Left colon (tissue), 2 donors: ENCODE data around the gene POMP. TPM values are rescaled to one million over a fixed set of nuclear protein-coding genes. Genes with fewer than 3 reads are reported as not detected.

Experiments used
- ATAC-seq: fragments of 200-7000 bp; cut with Tn5 transposase; one replicate; pipeline ENCODE4 v1.9.1; 2020; ENCODE audit warnings: mild to moderate bottlenecking, moderate library complexity
- DNase-seq, 2 donors: peaks; one replicate each; pipeline ENCODE4 v3.0.0-alpha.2; 2020
- intact Hi-C, 2 donors: fragments of 100-400 bp; cut with DNase I in 1 of 2; cut with micrococcal nuclease in 1 of 2; formaldehyde crosslinking; loops; one replicate each; pipeline versions ENCODE4 v1.11.2 to v1.14.0; 2022; cut with DNase I, micrococcal nuclease
- total RNA-seq, 2 donors: library from RNA; stranded (reverse); fragmentation: NEBNext Ultra II Directional; extraction: Animal tissue kit (Norgen Biotek cat#: 25700); gene quantifications; one replicate each; pipeline ENCODE4 v1.2.1, GENCODE V29; 2021
- donor health status: DM: no; HTN: no; CAD: no.
- donor health status: DM: yes; HTN: yes; CAD: no.

The POMP gene
- total RNA-seq, 2 donors from 2014 or later: 62.5 to 70.8 TPM

- intact Hi-C loops: no loop called here
These were observed 60.5 kb downstream of the POMP start for GRCh38 chr13:28719227-28720055.

GRCh38 chr13:28723806-28724205 is 64.9 kb downstream of the POMP start:
- ATAC-seq: no peak
- no peak for DNase-seq
- intact Hi-C loops: no loop called here

More at GRCh38 chr13:28719227-28720055, 60.5 kb downstream of the POMP start:
- ATAC-seq (no peak), DNase-seq (no peak)

GRCh38 chr13:28725046-28725610 is 66.2 kb downstream of the POMP start:
- DNase-seq (no peak), ATAC-seq (peak; percentile 37)
- intact Hi-C loops: no loop called here

Other genes starting within 250 kb of the POMP start
- gene FLT1, start 164.0 kb upstream of the POMP start, total RNA-seq: 1 to 10 TPM; 5.7 to 5.8 TPM
- 10 to 100 TPM; 48.7 to 54.6 TPM for gene SLC46A3, start 59.8 kb downstream of the POMP start, total RNA-seq
- gene MTUS2, start 161.2 kb downstream of the POMP start, total RNA-seq: under 1 TPM; 0.15 to 0.25 TPM